OCI-LY7 (cell line): ENCODE results near the gene KIT. TPM values are rescaled to one million over a fixed set of nuclear protein-coding genes. Genes with fewer than 3 reads are reported as not detected.

ENCODE experiments used
- BruUV-seq: library from RNA; stranded (reverse); fragments of 400-500 nt; replicated peaks from 2 replicates; lab custom pipeline; 2021; lab: Mats Ljungman, UMichigan
- CTCF ChIA-PET: fragments of 300-600 bp; sonication (Branson Sonifier 250); formaldehyde crosslinking; loops from one replicate; lab custom pipeline; 2022; ENCODE audit warnings: antibody characterized with exemption; ENCODE audit not compliant: unreplicated experiment; lab: Charles Lee
- POLR2A ChIA-PET: fragments of 300-600 bp; sonication (Branson Sonifier 250); formaldehyde crosslinking; loops from one replicate; lab custom pipeline; 2022; ENCODE audit warnings: antibody characterized with exemption; lab: Charles Lee
- DNase-seq: peaks from one replicate; pipeline ENCODE4 v3.0.0-alpha.2; 2015; ENCODE audit warnings: low spot score
- H2AFZ ChIP-seq: fragments of 200-600 bp; sonication (generic), shearing (Covaris generic); 2 replicates; pipeline ENCODE4 v1.6.1; 2014; ENCODE audit warnings: mild to moderate bottlenecking, antibody characterized with exemption, low read length, moderate library complexity
- H3K27ac ChIP-seq: fragments of 200-600 bp; sonication (generic); 2 replicates; pipeline ENCODE4 v1.5.1; 2014; ENCODE audit warnings: mixed run types, low read depth, mild to moderate bottlenecking, moderate library complexity, low read length, inconsistent platforms; ENCODE audit not compliant: poor library complexity, severe bottlenecking
- H3K36me3 ChIP-seq: fragments of 200-600 bp; sonication (generic); 2 replicates; pipeline ENCODE4 v1.6.1; 2014; ENCODE audit warnings: mild to moderate bottlenecking, antibody characterized with exemption, low read length, moderate library complexity, mixed read lengths; ENCODE audit not compliant: insufficient read depth
- H3K4me1 ChIP-seq: fragments of 200-600 bp; sonication (generic); 2 replicates; pipeline ENCODE4 v1.5.1; 2014; ENCODE audit warnings: mild to moderate bottlenecking, low read length; ENCODE audit not compliant: insufficient read depth, poor library complexity, severe bottlenecking
- H3K4me2 ChIP-seq: fragments of 200-600 bp; sonication (generic); 2 replicates; pipeline ENCODE4 v1.6.1; 2014; ENCODE audit warnings: mild to moderate bottlenecking, low read length
- H3K4me3 ChIP-seq: fragments of 200-600 bp; sonication (generic); 2 replicates; pipeline ENCODE4 v1.5.1; 2014; ENCODE audit warnings: mild to moderate bottlenecking, low read depth, low read length; ENCODE audit not compliant: poor library complexity, severe bottlenecking
- H3K79me2 ChIP-seq: fragments of 200-600 bp; sonication (generic); 2 replicates; pipeline ENCODE4 v1.6.1; 2016; ENCODE audit warnings: low read depth, mild to moderate bottlenecking, low read length, moderate library complexity, mixed read lengths; ENCODE audit not compliant: insufficient read depth
- H3K9me2 ChIP-seq: fragments of 200-600 bp; sonication (generic); 2 replicates; pipeline ENCODE4 v1.6.1; 2016; ENCODE audit warnings: mild to moderate bottlenecking, low read length, mixed read lengths; ENCODE audit not compliant: insufficient read depth
- H3K9me3 ChIP-seq: fragments of 200-600 bp; sonication (generic); 2 replicates; pipeline ENCODE4 v1.6.1; 2014; ENCODE audit warnings: mild to moderate bottlenecking, mixed run types, low read length, mixed read lengths
- H4K20me1 ChIP-seq: fragments of 200-600 bp; sonication (generic); 2 replicates; pipeline ENCODE4 v1.6.1; 2014; ENCODE audit warnings: mild to moderate bottlenecking, antibody characterized with exemption, low read length, moderate library complexity, mixed read lengths; ENCODE audit not compliant: insufficient read depth
- CTCF ChIP-seq: fragments of 200-600 bp; sonication (generic); conservative IDR thresholded peaks from 2 replicates; pipeline ENCODE4 v1.5.1; 2014; ENCODE audit warnings: mild to moderate bottlenecking, antibody characterized with exemption, low read length, moderate library complexity, mixed read lengths
- EZH2phosphoT487 ChIP-seq: fragments of 200-600 bp; sonication (generic); IDR thresholded peaks from 2 replicates; pipeline ENCODE4 v1.6.1; 2018; ENCODE audit warnings: low read depth, borderline replicate concordance, mild to moderate bottlenecking, mixed run types, antibody characterized with exemption, low read length, moderate library complexity, mixed read lengths
- intact Hi-C: fragments of 100-400 bp; cut with micrococcal nuclease; formaldehyde crosslinking; loops from one replicate; pipeline ENCODE4 v1.10.0; 2022; ENCODE audit not compliant: unreplicated experiment
- total RNA-seq, 2 experiments: library from RNA; depleted of rRNA in 1 of 2; stranded (reverse); fragments of >200 nt in 1 of 2; shearing (Covaris generic) in 1 of 2; gene quantifications; 2 replicates each; pipeline ENCODE4 v1.2.3, GENCODE V29; 2014 to 2022

The KIT gene
- total RNA-seq, 2 experiments from 2014 or later: not detected

GRCh38 chr4:54620773-54621172 is 37.0 kb upstream of the KIT start:
- BruUV-seq: no TSS peak

GRCh38 chr4:54625391-54625790 is 32.4 kb upstream of the KIT start:
- Histone ChIP-seq H3K36me3 (no peaks in the 10 kb centered on the region), H2AFZ (no peak overlapping the region), H3K4me2 (no peak overlapping the region), H3K4me3 (no peak overlapping the region), H3K4me1 (no peaks in the 10 kb centered on the region), H3K79me2 (no peaks in the 10 kb centered on the region), H3K9me2 (no peaks in the 10 kb centered on the region), H4K20me1 (no peaks in the 10 kb centered on the region), H3K9me3 (no peaks in the 10 kb centered on the region), H3K27ac (no peak overlapping the region)
- CTCF ChIA-PET: no interaction called here
- TF ChIP-seq EZH2phosphoT487 (no peak), CTCF (no peak)
- POLR2A ChIA-PET: interaction anchor here (0.7 kb wide), 1 partner anchor 9 kb away, joined by 4 read pairs; no protein-coding TSS in a partner anchor
- no peak for DNase-seq
- intact Hi-C loops: no loop called here
- no TSS peak for BruUV-seq

More at GRCh38 chr4:54620773-54621172, 37.0 kb upstream of the KIT start:
- Histone ChIP-seq H3K4me3 (no peak overlapping the region), H2AFZ (no peak overlapping the region), H3K27ac (no peak overlapping the region), H3K4me1 (no peaks in the 10 kb centered on the region), H3K79me2 (no peaks in the 10 kb centered on the region), H3K4me2 (no peak overlapping the region), H3K9me3 (no peaks in the 10 kb centered on the region), H4K20me1 (no peaks in the 10 kb centered on the region), H3K9me2 (no peaks in the 10 kb centered on the region), H3K36me3 (no peaks in the 10 kb centered on the region)
- no peak for DNase-seq
- intact Hi-C loops: no loop called here
- TF ChIP-seq CTCF (no peak), EZH2phosphoT487 (no peak)
- POLR2A ChIA-PET: no interaction called here
- CTCF ChIA-PET: no interaction called here

GRCh38 chr4:54626113-54626512 is 31.6 kb upstream of the KIT start:
- H3K27ac ChIP-seq: no peak overlapping the region
- intact Hi-C loops: no loop called here
- no TSS peak for BruUV-seq
- H2AFZ ChIP-seq: no peak overlapping the region
- no peak for TF ChIP-seq CTCF
- TF ChIP-seq EZH2phosphoT487: no peak
- H4K20me1 ChIP-seq: no peaks in the 10 kb centered on the region
- ChIA-PET CTCF (no interaction called here), POLR2A (no interaction called here)
- no peaks in the 10 kb centered on the region for H3K4me1 ChIP-seq
- no peak overlapping the region for H3K4me3 ChIP-seq
- no peak overlapping the region for H3K4me2 ChIP-seq
- H3K79me2 ChIP-seq: no peaks in the 10 kb centered on the region
- no peak for DNase-seq
- H3K9me2 ChIP-seq: no peaks in the 10 kb centered on the region
- H3K36me3 ChIP-seq: no peaks in the 10 kb centered on the region
- no peaks in the 10 kb centered on the region for H3K9me3 ChIP-seq
